HL-60 (cell line): ENCODE results near the gene PARP6.

Experiments
- GABPA ChIP-seq: IDR thresholded peaks from 2 replicates; pipeline ENCODE4 v1.6.1; 2012; ENCODE audit warnings: low read depth
- TF ChIP-seq, protein P1 (sequence below): IDR thresholded peaks from one replicate; pipeline ENCODE4 v1.5.1; 2011; ENCODE audit warnings: low read length, control low read depth, inconsistent platforms; ENCODE audit not compliant: insufficient read depth

DNA sequence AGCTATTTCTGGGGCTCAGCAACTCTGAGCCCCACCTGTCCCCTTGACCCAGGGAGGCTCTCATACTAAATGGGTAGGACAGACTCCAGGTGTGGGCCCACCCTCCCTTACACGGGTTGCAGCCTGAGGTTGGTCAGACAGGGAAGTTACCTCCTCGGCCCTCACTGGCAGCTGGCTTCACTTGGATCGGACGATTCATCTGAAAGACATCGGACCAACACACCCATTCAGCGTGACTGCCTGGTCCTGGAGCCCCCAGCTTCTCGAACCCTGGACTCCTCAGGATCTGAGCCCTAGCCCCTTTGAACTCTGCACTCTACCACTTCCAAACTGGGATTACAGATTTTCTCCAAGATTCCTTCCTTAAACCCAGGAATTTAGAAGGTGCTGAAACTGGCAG, 32.2 kb upstream of the PARP6 start:
- TF ChIP-seq, protein P1, sequence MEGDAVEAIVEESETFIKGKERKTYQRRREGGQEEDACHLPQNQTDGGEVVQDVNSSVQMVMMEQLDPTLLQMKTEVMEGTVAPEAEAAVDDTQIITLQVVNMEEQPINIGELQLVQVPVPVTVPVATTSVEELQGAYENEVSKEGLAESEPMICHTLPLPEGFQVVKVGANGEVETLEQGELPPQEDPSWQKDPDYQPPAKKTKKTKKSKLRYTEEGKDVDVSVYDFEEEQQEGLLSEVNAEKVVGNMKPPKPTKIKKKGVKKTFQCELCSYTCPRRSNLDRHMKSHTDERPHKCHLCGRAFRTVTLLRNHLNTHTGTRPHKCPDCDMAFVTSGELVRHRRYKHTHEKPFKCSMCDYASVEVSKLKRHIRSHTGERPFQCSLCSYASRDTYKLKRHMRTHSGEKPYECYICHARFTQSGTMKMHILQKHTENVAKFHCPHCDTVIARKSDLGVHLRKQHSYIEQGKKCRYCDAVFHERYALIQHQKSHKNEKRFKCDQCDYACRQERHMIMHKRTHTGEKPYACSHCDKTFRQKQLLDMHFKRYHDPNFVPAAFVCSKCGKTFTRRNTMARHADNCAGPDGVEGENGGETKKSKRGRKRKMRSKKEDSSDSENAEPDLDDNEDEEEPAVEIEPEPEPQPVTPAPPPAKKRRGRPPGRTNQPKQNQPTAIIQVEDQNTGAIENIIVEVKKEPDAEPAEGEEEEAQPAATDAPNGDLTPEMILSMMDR: no peak
- TF ChIP-seq GABPA: no peak
